Panc1 (cell line): ENCODE measurements around the gene THPO.

ENCODE experiments used
- CTCF ChIP-seq: fragments of 450-650 bp; IDR thresholded peaks from 2 replicates; pipeline ENCODE4 v1.5.1; 2017; ENCODE audit warnings: mild to moderate bottlenecking
- POLR2AphosphoS5 ChIP-seq: IDR thresholded peaks from 2 replicates; pipeline ENCODE4 v1.6.1; 2012; ENCODE audit warnings: mild to moderate bottlenecking, low read depth, low read length, moderate library complexity
- SIN3A ChIP-seq: IDR thresholded peaks from 2 replicates; pipeline ENCODE4 v1.6.1; 2012; ENCODE audit warnings: low read depth, mild to moderate bottlenecking, low read length, moderate library complexity, borderline replicate concordance; ENCODE audit not compliant: insufficient read depth
- TCF7L2 ChIP-seq: IDR thresholded peaks from 2 replicates; pipeline ENCODE4 v1.6.1; 2011; ENCODE audit warnings: mild to moderate bottlenecking, low read depth, low read length, inconsistent platforms
- TF ChIP-seq, protein P1 (sequence below), 2 experiments: IDR thresholded peaks; 2 replicates each; pipeline ENCODE4 v1.6.1; 2011 to 2012; ENCODE audit warnings: low read depth in 2 of 2, control low read depth in 1 of 2, low read length in 1 of 2, mild to moderate bottlenecking in 1 of 2, moderate library complexity in 1 of 2; ENCODE audit not compliant: insufficient read depth in 1 of 2

DNA sequence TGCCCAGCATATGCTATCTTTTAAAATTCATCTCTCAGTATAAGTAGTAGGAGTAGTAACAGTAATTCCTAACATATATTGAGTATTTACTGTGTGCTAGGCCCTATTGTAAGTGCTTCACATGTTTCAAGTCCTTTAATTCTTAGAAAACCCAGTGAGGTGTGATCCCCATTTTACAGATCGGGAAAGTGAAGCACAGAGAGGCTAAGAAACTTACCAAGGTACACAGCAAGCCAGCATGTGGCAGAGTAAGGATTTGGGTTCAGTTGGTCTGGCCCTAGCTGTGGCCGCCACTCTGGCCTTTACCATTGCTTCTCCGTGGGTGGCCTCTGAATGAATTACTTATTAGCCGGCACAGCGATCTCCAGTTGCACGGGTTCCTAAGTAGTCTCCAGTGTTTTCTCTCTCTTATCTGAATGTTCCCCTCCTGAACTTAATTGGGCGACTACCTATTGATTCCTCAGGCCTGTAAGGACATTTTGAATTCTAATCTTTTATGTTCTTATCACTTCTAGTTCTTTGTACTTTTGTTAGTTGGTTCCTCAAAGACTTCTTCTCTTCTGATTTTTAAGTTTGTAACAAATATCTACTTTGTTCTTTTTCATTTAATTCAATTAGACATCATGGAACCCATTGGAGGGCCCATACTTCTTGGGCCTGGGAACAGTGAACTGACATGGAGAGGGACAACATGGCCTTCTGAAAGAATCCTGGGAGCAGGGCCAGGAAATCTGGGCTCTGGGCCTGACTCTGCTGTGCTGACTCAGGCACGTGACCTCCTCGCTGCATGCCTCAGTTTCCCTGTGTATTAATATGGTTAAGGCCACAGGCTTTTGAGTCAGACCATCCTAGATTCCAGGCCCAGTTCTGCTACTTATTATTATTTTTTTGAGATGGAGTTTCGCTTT is 28.2 kb downstream of the THPO start:
- TF ChIP-seq CTCF (no peak), POLR2AphosphoS5 (no peak), SIN3A (no peak), TCF7L2 (no peak)
- TF ChIP-seq, protein P1, sequence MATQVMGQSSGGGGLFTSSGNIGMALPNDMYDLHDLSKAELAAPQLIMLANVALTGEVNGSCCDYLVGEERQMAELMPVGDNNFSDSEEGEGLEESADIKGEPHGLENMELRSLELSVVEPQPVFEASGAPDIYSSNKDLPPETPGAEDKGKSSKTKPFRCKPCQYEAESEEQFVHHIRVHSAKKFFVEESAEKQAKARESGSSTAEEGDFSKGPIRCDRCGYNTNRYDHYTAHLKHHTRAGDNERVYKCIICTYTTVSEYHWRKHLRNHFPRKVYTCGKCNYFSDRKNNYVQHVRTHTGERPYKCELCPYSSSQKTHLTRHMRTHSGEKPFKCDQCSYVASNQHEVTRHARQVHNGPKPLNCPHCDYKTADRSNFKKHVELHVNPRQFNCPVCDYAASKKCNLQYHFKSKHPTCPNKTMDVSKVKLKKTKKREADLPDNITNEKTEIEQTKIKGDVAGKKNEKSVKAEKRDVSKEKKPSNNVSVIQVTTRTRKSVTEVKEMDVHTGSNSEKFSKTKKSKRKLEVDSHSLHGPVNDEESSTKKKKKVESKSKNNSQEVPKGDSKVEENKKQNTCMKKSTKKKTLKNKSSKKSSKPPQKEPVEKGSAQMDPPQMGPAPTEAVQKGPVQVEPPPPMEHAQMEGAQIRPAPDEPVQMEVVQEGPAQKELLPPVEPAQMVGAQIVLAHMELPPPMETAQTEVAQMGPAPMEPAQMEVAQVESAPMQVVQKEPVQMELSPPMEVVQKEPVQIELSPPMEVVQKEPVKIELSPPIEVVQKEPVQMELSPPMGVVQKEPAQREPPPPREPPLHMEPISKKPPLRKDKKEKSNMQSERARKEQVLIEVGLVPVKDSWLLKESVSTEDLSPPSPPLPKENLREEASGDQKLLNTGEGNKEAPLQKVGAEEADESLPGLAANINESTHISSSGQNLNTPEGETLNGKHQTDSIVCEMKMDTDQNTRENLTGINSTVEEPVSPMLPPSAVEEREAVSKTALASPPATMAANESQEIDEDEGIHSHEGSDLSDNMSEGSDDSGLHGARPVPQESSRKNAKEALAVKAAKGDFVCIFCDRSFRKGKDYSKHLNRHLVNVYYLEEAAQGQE (IDR thresholded peaks at IDR 0.05; ENCODE audit: insufficient read depth in 1 of 2, low read depth in 2 of 2, low read length in 1 of 2) = no peak
